ENCODE results near the gene CDKN1C.

CDKN1C gene

DNA sequence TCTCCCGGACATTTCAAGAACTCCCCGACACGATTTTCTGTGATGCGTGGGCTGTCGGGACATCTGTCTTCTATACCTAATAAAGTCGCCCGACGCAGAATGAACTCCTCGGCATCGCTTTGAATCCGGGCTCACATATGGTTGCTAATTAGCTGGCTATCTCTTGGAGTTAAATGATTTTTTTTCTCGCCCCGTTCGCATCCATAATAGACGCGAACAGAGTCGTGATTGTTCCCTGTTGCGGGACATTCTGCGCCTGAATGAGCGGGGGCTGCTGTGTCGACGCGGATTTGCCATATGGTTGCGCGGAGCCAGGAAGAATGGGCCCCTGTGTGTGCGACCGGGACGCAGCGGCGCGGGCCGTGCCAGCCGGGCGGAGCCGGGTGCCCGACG, 16.4 kb downstream of the CDKN1C start (continued):
- TF ChIP-seq, protein P1, sequence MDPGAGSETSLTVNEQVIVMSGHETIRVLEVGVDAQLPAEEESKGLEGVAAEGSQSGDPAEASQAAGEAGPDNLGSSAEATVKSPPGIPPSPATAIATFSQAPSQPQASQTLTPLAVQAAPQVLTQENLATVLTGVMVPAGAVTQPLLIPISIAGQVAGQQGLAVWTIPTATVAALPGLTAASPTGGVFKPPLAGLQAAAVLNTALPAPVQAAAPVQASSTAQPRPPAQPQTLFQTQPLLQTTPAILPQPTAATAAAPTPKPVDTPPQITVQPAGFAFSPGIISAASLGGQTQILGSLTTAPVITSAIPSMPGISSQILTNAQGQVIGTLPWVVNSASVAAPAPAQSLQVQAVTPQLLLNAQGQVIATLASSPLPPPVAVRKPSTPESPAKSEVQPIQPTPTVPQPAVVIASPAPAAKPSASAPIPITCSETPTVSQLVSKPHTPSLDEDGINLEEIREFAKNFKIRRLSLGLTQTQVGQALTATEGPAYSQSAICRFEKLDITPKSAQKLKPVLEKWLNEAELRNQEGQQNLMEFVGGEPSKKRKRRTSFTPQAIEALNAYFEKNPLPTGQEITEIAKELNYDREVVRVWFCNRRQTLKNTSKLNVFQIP (CRISPR knock-in tag; IDR thresholded peaks at IDR 0.05; ENCODE audit: borderline replicate concordance, low read depth) = no peak
- TF ChIP-seq ZFP30 (CRISPR knock-in tag; IDR thresholded peaks at IDR 0.05) (no peak), ZNF70 (CRISPR knock-in tag; IDR thresholded peaks at IDR 0.05) (no peak), RARB (CRISPR knock-in tag; IDR thresholded peaks at IDR 0.05) (no peak)

DNA sequence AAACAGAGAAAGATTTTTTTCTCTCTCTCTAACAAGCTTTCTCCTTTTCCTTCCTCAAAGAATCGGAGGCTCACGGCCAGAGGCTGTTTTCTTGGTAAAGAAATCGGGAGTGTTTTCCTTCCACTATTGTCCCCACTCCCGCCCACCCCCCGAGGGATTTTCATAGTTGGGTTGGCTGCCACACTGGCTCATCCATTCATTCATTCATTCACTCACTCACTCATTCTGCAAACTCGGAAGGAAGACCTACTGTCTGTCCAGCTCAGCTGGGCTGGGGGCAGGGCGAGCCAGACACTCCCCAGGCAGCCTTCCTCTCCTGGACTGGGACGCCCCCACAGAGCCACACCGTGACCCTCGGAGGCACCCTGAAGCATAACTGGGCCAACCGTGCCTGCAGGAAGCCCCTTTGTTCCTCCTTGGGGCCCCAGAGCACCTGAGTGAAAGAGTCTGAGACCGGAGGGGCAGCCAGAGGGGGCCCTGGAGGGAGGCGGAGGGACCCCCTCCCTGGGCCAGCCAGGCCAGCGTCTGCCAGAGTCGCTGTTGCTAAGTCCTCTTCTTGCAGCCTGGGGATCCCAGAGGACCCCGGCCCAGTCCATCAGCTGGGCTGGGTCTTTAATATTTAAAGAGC, 17.0 kb downstream of the CDKN1C start:
- TF ChIP-seq ZNF70 (CRISPR knock-in tag; IDR thresholded peaks at IDR 0.05) (no peak), PPARA (CRISPR knock-in tag; IDR thresholded peaks at IDR 0.05; ENCODE audit: borderline replicate concordance) (no peak), TOX (CRISPR knock-in tag; IDR thresholded peaks at IDR 0.05; ENCODE audit: borderline replicate concordance) (no peak), ARNTL (CRISPR knock-in tag; IDR thresholded peaks at IDR 0.05; ENCODE audit: borderline replicate concordance, low read depth) (no peak), ISL1 (CRISPR knock-in tag; IDR thresholded peaks at IDR 0.05) (no peak), ESRRG (CRISPR knock-in tag; IDR thresholded peaks at IDR 0.05) (no peak), SNAI2 (CRISPR knock-in tag; IDR thresholded peaks at IDR 0.05) (no peak), TCF4 (CRISPR knock-in tag; IDR thresholded peaks at IDR 0.05; ENCODE audit: borderline replicate concordance) (no peak), ZFP30 (CRISPR knock-in tag; IDR thresholded peaks at IDR 0.05) (no peak), CSDC2 (CRISPR knock-in tag; IDR thresholded peaks at IDR 0.05) (no peak), ZFP3 (CRISPR knock-in tag; IDR thresholded peaks at IDR 0.05) (no peak), ZNF8 (CRISPR knock-in tag; IDR thresholded peaks at IDR 0.05) (no peak), OSR1 (CRISPR knock-in tag; IDR thresholded peaks at IDR 0.05) (no peak), GLIS3 (CRISPR knock-in tag; IDR thresholded peaks at IDR 0.05) (no peak), RARB (CRISPR knock-in tag; IDR thresholded peaks at IDR 0.05) (no peak)
- TF ChIP-seq, protein P2, sequence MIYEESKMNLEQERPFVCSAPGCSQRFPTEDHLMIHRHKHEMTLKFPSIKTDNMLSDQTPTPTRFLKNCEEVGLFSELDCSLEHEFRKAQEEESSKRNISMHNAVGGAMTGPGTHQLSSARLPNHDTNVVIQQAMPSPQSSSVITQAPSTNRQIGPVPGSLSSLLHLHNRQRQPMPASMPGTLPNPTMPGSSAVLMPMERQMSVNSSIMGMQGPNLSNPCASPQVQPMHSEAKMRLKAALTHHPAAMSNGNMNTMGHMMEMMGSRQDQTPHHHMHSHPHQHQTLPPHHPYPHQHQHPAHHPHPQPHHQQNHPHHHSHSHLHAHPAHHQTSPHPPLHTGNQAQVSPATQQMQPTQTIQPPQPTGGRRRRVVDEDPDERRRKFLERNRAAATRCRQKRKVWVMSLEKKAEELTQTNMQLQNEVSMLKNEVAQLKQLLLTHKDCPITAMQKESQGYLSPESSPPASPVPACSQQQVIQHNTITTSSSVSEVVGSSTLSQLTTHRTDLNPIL (CRISPR knock-in tag; IDR thresholded peaks at IDR 0.05; ENCODE audit: low read depth) = no peak
- TF ChIP-seq, protein P1 (CRISPR knock-in tag; IDR thresholded peaks at IDR 0.05; ENCODE audit: borderline replicate concordance, low read depth) = no peak
- TF ChIP-seq, protein P3, sequence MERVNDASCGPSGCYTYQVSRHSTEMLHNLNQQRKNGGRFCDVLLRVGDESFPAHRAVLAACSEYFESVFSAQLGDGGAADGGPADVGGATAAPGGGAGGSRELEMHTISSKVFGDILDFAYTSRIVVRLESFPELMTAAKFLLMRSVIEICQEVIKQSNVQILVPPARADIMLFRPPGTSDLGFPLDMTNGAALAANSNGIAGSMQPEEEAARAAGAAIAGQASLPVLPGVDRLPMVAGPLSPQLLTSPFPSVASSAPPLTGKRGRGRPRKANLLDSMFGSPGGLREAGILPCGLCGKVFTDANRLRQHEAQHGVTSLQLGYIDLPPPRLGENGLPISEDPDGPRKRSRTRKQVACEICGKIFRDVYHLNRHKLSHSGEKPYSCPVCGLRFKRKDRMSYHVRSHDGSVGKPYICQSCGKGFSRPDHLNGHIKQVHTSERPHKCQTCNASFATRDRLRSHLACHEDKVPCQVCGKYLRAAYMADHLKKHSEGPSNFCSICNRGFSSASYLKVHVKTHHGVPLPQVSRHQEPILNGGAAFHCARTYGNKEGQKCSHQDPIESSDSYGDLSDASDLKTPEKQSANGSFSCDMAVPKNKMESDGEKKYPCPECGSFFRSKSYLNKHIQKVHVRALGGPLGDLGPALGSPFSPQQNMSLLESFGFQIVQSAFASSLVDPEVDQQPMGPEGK (CRISPR knock-in tag; IDR thresholded peaks at IDR 0.05; ENCODE audit: borderline replicate concordance) = no peak
- no peak for ATAC-seq

DNA sequence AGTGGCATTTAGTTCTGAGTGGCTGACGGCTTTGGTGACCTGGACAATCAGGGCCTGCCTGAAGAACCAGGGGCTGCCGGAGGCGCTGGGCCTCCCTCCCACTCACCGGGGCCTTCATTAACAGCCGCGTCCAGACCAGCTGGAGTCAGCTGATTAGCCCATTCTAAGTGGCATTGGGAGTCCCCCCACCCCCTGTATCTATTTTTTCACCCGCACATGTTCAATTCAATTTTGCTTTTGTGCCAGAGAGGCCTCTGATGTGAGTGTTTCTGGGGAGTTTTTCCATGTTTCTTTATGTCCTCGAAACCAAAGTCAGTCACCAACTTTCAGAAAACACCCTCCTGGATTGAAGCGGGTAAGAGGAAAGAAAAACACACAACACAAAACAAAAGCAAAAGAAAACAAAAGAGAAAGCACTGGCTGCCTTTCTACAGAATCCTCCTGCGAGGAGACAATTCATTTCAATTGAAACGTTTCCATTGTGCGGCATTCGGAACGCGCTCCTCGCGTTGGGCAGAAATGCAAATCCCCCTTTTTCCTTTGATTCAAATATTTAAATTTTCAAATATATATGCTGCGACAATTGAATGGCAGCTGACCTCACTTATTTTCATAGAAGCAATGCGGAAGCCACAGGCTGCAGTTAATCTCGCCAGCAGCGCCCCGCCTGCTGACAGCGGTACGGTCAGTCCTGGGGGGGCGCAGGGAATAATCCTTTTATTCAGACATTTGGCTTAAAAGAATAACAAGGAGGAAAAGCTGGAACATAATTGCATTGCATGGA, 17.7 kb downstream of the CDKN1C start:
- ATAC-seq = no peak
- TF ChIP-seq, protein P2 (CRISPR knock-in tag; IDR thresholded peaks at IDR 0.05; ENCODE audit: low read depth) = no peak
- TF ChIP-seq ESRRG (CRISPR knock-in tag; IDR thresholded peaks at IDR 0.05) (no peak), TOX (CRISPR knock-in tag; IDR thresholded peaks at IDR 0.05; ENCODE audit: borderline replicate concordance) (no peak), GLIS3 (CRISPR knock-in tag; IDR thresholded peaks at IDR 0.05) (no peak), CSDC2 (CRISPR knock-in tag; IDR thresholded peaks at IDR 0.05) (no peak), ARNTL (CRISPR knock-in tag; IDR thresholded peaks at IDR 0.05; ENCODE audit: borderline replicate concordance, low read depth) (no peak), ZFP3 (CRISPR knock-in tag; IDR thresholded peaks at IDR 0.05) (no peak), RARB (CRISPR knock-in tag; IDR thresholded peaks at IDR 0.05) (no peak), OSR1 (CRISPR knock-in tag; IDR thresholded peaks at IDR 0.05) (no peak), BACH2 (CRISPR knock-in tag; IDR thresholded peaks at IDR 0.05; ENCODE audit: borderline replicate concordance) (no peak), ZFP30 (CRISPR knock-in tag; IDR thresholded peaks at IDR 0.05) (no peak), ZNF565 (CRISPR knock-in tag; conservative IDR thresholded peaks at IDR 0.05; ENCODE audit: low read depth) (no peak), ZNF8 (CRISPR knock-in tag; IDR thresholded peaks at IDR 0.05) (no peak)
- TF ChIP-seq, protein P1 (CRISPR knock-in tag; IDR thresholded peaks at IDR 0.05; ENCODE audit: borderline replicate concordance, low read depth) = no peak
- TF ChIP-seq, protein P3 (CRISPR knock-in tag; IDR thresholded peaks at IDR 0.05; ENCODE audit: borderline replicate concordance) = no peak
